K562 (cell line): Measurements from ENCODE around the gene SORCS2. TPM values are rescaled to one million over a fixed set of nuclear protein-coding genes. Genes with fewer than 3 reads are reported as not detected.
A peak's percentile ranks its signal among the peaks of the same experiment; 100 is the strongest.

ENCODE experiments used
- ATAC-seq: fragments of 200-7000 bp; cut with Tn5 transposase; 3 replicates; pipeline ENCODE4 v1.9.1; 2020; ENCODE audit warnings: moderate library complexity
- BruUV-seq: library from RNA; stranded (reverse); fragments of 400-500 nt; replicated peaks from 2 replicates; lab custom pipeline; 2021; lab: Mats Ljungman, UMichigan
- CTCF ChIA-PET: fragments of 300-600 bp; formaldehyde crosslinking; extraction: SDS; loops from one replicate; lab custom pipeline; 2021; ENCODE audit warnings: low intra/inter-chr PET ratio; lab: Yijun Ruan, JAX
- POLR2A ChIA-PET: fragments of 300-600, 350-650 bp; sonication (Branson Sonifier 250); formaldehyde crosslinking; extraction: SDS; loops from one replicate; lab custom pipeline; 2021; ENCODE audit warnings: antibody characterized with exemption, inconsistent platforms; lab: Yijun Ruan, JAX
- DNase-seq, 4 experiments: peaks; one replicate each; pipeline versions ENCODE4 v3.0.0 to v3.0.0-alpha.2; 2011 to 2018; ENCODE audit warnings: low spot score in 3 of 4, mixed read lengths in 3 of 4; ENCODE audit errors: extremely low read depth in 1 of 4
- FAIRE-seq: peaks from 2 replicates; lab custom pipeline; 2011; peaks lifted over from hg19 to GRCh38; lab: Jason Lieb, UNC
- H2AFZ ChIP-seq: 2 replicates; pipeline ENCODE4 v1.6.0; 2011; ENCODE audit warnings: low read depth, low read length, control low read depth, inconsistent platforms
- H3K27ac ChIP-seq: fragments of 200-600 bp; 3 replicates; pipeline ENCODE4 v1.8.0; 2011; ENCODE audit warnings: low read depth, mild to moderate bottlenecking, control low read depth, inconsistent platforms, low read length, moderate library complexity, mixed read lengths; ENCODE audit errors: extremely low read depth
- H3K27me3 ChIP-seq, 2 experiments: fragments of 300-600 bp in 1 of 2; 2 replicates in 1 of 2; 3 replicates in 1 of 2; pipeline versions ENCODE4 v1.6.0 to v1.8.0; 2011; ENCODE audit warnings: inconsistent platforms in 2 of 2, low read length in 2 of 2, mild to moderate bottlenecking in 1 of 2, mixed read lengths in 1 of 2, moderate library complexity in 1 of 2; ENCODE audit not compliant: control insufficient read depth in 2 of 2, insufficient read depth in 2 of 2
- H3K36me3 ChIP-seq: fragments of 300-600 bp; 3 replicates; pipeline ENCODE4 v1.8.0; 2011; ENCODE audit warnings: mild to moderate bottlenecking, low read length, inconsistent platforms; ENCODE audit not compliant: control insufficient read depth, insufficient read depth
- H3K4me1 ChIP-seq, 2 experiments: fragments of 200-600 bp in 1 of 2; replicated peaks in 1 of 2; 2 replicates in 1 of 2; 3 replicates in 1 of 2; pipeline versions ENCODE4 v1.5.1 to v1.8.0; 2011; ENCODE audit warnings: inconsistent platforms in 2 of 2, low read length in 2 of 2, mild to moderate bottlenecking in 1 of 2, mixed read lengths in 1 of 2, moderate library complexity in 1 of 2; ENCODE audit not compliant: control insufficient read depth in 2 of 2, insufficient read depth in 2 of 2
- H3K4me2 ChIP-seq: 2 replicates; pipeline ENCODE4 v1.6.1; 2011; ENCODE audit warnings: low read length, control low read depth, inconsistent platforms, mixed read lengths; ENCODE audit not compliant: insufficient read depth
- H3K4me3 ChIP-seq: fragments of 200-600 bp; sonication (generic), shearing (Covaris generic); 2 replicates; pipeline ENCODE4 v1.5.1; 2016; ENCODE audit warnings: control low read depth, inconsistent platforms
- H3K79me2 ChIP-seq: fragments of 200-600 bp; 3 replicates; pipeline ENCODE4 v1.8.0; 2011; ENCODE audit warnings: low read length, inconsistent platforms; ENCODE audit not compliant: control insufficient read depth, insufficient read depth
- H3K9ac ChIP-seq, 2 experiments: 2 replicates each; pipeline versions ENCODE4 v1.6.0 to v1.6.1; 2011; ENCODE audit warnings: low read depth in 2 of 2, low read length in 2 of 2, control low read depth in 1 of 2, inconsistent platforms in 1 of 2, mild to moderate bottlenecking in 1 of 2, mixed read lengths in 1 of 2; ENCODE audit not compliant: insufficient read depth in 1 of 2
- H3K9me1 ChIP-seq: one replicate; pipeline ENCODE4 v1.6.0; 2011; ENCODE audit warnings: inconsistent platforms, mild to moderate bottlenecking, low read length, moderate library complexity; ENCODE audit not compliant: control insufficient read depth, insufficient read depth
- H3K9me3 ChIP-seq: replicated peaks from 2 replicates; pipeline ENCODE4 v1.5.1; 2011; ENCODE audit warnings: low read depth, low read length, inconsistent platforms; ENCODE audit not compliant: control insufficient read depth, insufficient read depth
- H4K20me1 ChIP-seq: replicated peaks from 2 replicates; pipeline ENCODE4 v1.6.1; 2011; ENCODE audit warnings: low read length, inconsistent platforms, mixed read lengths; ENCODE audit not compliant: control insufficient read depth, insufficient read depth
- HDAC6 ChIP-seq: IDR thresholded peaks from 2 replicates; pipeline ENCODE4 v1.6.1; 2012; ENCODE audit warnings: low read depth, mild to moderate bottlenecking, control low read depth, inconsistent platforms, low read length, moderate library complexity
- ILK ChIP-seq: fragments of 450-650 bp; IDR thresholded peaks from 2 replicates; pipeline ENCODE4 v1.6.1; 2016; ENCODE audit warnings: missing genetic modification characterization, low read depth, mild to moderate bottlenecking, missing compliant biosample characterization, moderate library complexity, borderline replicate concordance
- MBD1 ChIP-seq: fragments of 250-450 bp; sonication (Bioruptor Pico); IDR thresholded peaks from 2 replicates; pipeline ENCODE4 v1.8.0; 2022; ENCODE audit warnings: inconsistent platforms
- U2AF1 ChIP-seq: fragments of 200-400 bp; formaldehyde crosslinking; optimal IDR thresholded peaks from 2 replicates; pipeline ENCODE3; 2017; ENCODE audit warnings: mild to moderate bottlenecking, low read depth, low read length, moderate library complexity
- ZNF24 ChIP-seq: fragments of 450-650 bp; IDR thresholded peaks from 2 replicates; pipeline ENCODE4 v1.6.1; 2016
- WGBS: fragments of 100-300 bp; shearing (Covaris generic); methylation state at CpG from one replicate; pipeline ENCODE4 v1.1.6; 2016; ENCODE audit warnings: low coverage, mixed read lengths; ENCODE audit not compliant: insufficient coverage; ENCODE audit errors: missing lambda C conversion rate; 5-methylcytosine and 5-hydroxymethylcytosine counted together
- in situ Hi-C: fragments of 300-500 bp; cut with MboI; formaldehyde crosslinking; loops from 4 replicates; pipeline ENCODE4 v1.15.0; 2018; ENCODE audit warnings: inconsistent platforms, mixed read lengths
- intact Hi-C: fragments of 100-400 bp; cut with micrococcal nuclease; formaldehyde crosslinking; loops from 2 replicates; pipeline ENCODE4 v1.14.2; 2022
- polyA plus RNA-seq, 8 experiments: library from polyadenylated mRNA; depleted of rRNA in 4 of 8; stranded (reverse) in 5 of 8; unstranded in 3 of 8; fragments of >200 nt; fragmentation: Nextera tagmentation in 2 of 8; fragmentation: Illumina TruSeq in 1 of 8; extraction: Ambion mirVana in 2 of 8; extraction: Trizol in 1 of 8; gene quantifications; 2 replicates each; pipeline versions ENCODE4 v1.2.1 to v1.2.3, GENCODE V29; 2011 to 2014; ENCODE audit warnings: inconsistent platforms in 1 of 8, missing spikeins in 1 of 8
- total RNA-seq, 7 experiments: library from RNA; depleted of rRNA in 6 of 7; stranded (reverse); fragments of >200 nt in 6 of 7; fragmentation: Illumina TruSeq in 2 of 7; extraction: Trizol in 2 of 7; gene quantifications; 2 replicates each; pipeline versions ENCODE4 v1.2.1 to v1.2.3, GENCODE V29; 2011 to 2021; ENCODE audit warnings: low replicate concordance in 1 of 7

The SORCS2 gene
- total and polyA plus RNA-seq, 9 of the 15 experiments (the other 6 are each of a cell fraction or from before 2014, with no cell fraction given): not detected

GRCh38 chr4:7636240-7636508, 443.8 kb downstream of the SORCS2 start:
- Histone ChIP-seq H3K9me3 (no peaks in the 10 kb centered on the region; the same call in 1 of the 2 replicates), H3K36me3 (no peaks in the 10 kb centered on the region), H3K27me3 (peaks cover 3 to 32% of the 10 kb centered on the region in 2 experiments; a peak in 3 of 5 replicates), H3K4me1 (no peaks in the 10 kb centered on the region), H3K4me2 (no peak overlapping the region), H3K9me1 (no peaks in the 10 kb centered on the region), H4K20me1 (no peaks in the 10 kb centered on the region; the same call in none of the 2 replicates), H3K9ac (no peak overlapping the region), H2AFZ (no peak overlapping the region), H3K4me3 (no peak overlapping the region), H3K79me2 (no peaks in the 10 kb centered on the region), H3K27ac (no peak overlapping the region)
- CTCF ChIA-PET: no interaction called here
- WGBS: under 1% methylated on average over 12 of the region's 12 CpGs
- POLR2A ChIA-PET: no interaction called here
- DNase-seq (no peak), ATAC-seq (no peak), FAIRE-seq (no peak)
- in situ Hi-C loops: no loop called here
- no TSS peak for BruUV-seq
- TF ChIP-seq U2AF1 (no peak), MBD1 (CRISPR knock-in tag) (no peak), ZNF24 (peak; percentile 82)
- intact Hi-C loops: no loop called here

GRCh38 chr4:7637139-7637538, 444.8 kb downstream of the SORCS2 start:
- CTCF ChIA-PET: no interaction called here
- in situ Hi-C loops: no loop called here

More at GRCh38 chr4:7637139-7637538, 444.8 kb downstream of the SORCS2 start:
- H3K4me2 ChIP-seq: no peak overlapping the region
- DNase-seq (no peak), ATAC-seq (no peak), FAIRE-seq (no peak)
- intact Hi-C loops: no loop called here
- no peak overlapping the region for H3K9ac ChIP-seq
- H3K4me1 ChIP-seq: no peaks in the 10 kb centered on the region
- H3K9me1 ChIP-seq: no peaks in the 10 kb centered on the region
- H3K79me2 ChIP-seq: no peaks in the 10 kb centered on the region
- no peaks in the 10 kb centered on the region; the same call in none of the 2 replicates for H4K20me1 ChIP-seq
- H3K9me3 ChIP-seq: no peaks in the 10 kb centered on the region; the same call in 1 of the 2 replicates
- H3K4me3 ChIP-seq: no peak overlapping the region
- H3K27ac ChIP-seq: no peak overlapping the region
- WGBS: 2% methylated on average over 10 of the region's 13 CpGs
- no peaks in the 10 kb centered on the region for H3K36me3 ChIP-seq
- H2AFZ ChIP-seq: no peak overlapping the region
- no peak for TF ChIP-seq HDAC6
- no peak for TF ChIP-seq ILK (tag)
- TF ChIP-seq, all 486 proteins: peak for 0
- POLR2A ChIA-PET: no interaction called here
- peaks cover 3 to 32% of the 10 kb centered on the region in 2 experiments; a peak in 3 of 5 replicates for H3K27me3 ChIP-seq
- BruUV-seq: no TSS peak
